GM21529 (cell line): Measurements from ENCODE around the gene RAB11FIP3.
A peak's percentile ranks its signal among the peaks of the same experiment; 100 is the strongest.

ENCODE experiments used
- ATAC-seq: cut with Tn5 transposase; IDR thresholded peaks from one replicate; pipeline ENCODE4 v1.9.1; 2021; ENCODE audit not compliant: unreplicated experiment

RAB11FIP3 gene

DNA sequence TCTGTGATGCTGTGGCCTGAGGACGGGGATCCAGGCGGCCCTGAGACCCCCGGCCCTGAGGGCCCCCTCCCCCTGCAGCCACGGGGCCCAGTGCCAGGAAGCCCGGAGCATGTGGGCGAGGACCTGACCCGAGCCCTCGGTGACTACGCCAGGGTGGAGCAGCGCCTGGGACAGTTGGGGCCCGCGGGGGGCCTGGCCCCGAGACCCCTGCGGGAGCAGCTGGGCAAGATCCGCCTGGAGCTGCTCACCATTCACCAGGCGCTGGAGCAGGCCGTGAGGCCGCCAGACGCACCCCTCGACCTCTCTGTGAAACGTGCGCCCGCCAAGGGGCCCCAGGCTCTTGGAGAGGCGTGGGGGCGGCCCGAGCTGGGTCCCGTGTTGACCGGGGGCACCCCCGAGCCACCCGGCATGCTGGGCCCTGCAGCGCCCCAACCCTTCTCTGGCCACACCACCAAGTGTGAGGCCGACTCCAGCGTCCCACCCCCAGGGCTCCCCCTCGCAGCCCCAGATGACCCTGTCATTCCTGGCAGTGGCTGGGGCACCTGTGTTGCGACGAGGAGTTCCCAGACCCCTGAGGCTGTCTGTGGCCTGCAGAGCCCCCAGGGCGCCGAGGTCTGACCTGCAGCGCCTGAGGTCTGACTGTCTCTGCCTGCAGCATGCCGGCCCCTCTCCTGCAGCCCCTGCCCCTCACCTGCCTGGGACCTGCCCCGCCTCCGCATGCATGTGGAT is 139.4 kb downstream of the RAB11FIP3 start:
- ATAC-seq: no peak

DNA sequence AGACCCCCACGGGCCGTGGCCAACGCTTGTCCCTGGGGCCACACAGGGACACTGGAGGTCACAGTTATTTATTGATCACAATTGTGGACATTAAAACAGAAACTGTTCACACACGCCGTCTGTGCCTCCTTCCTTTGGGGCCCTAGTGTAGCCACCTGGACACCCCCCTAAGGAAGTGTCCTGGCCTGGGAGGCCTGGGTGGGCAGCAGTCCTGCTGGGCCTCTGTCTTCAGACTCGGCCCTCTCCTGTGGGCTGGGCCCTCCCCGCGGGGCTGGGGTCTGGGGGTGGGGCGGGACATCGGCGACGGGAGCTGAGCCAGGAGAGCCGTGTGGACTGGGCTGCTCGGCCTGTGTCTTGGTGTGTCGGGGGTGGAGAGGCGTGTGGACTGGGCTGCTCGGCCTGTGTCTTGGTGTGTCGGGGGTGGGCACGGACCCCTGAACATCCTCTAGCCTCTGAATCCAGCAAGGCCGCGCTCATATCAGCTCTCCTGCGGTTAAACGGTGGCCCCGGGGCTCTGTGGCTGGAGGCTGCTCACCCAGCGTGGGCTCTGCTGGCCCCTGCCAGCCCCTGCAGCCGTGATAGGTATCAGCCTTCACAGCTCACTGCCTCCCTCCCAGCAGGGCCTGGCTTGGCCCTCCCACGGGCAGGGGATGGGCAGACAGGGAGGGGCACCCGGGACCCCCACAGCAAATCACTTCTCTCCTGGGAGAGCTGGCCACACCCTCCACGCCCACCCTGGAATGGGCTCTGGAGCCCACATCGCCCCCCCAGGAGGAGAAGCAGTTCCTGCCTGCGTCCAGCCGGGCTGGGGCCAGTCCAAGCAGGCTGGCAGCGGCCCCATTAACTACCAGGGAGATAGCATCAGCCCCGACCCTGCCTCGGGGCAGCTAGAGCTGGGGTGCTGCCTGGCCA is 140.2 kb downstream of the RAB11FIP3 start:
- no peak for ATAC-seq

DNA sequence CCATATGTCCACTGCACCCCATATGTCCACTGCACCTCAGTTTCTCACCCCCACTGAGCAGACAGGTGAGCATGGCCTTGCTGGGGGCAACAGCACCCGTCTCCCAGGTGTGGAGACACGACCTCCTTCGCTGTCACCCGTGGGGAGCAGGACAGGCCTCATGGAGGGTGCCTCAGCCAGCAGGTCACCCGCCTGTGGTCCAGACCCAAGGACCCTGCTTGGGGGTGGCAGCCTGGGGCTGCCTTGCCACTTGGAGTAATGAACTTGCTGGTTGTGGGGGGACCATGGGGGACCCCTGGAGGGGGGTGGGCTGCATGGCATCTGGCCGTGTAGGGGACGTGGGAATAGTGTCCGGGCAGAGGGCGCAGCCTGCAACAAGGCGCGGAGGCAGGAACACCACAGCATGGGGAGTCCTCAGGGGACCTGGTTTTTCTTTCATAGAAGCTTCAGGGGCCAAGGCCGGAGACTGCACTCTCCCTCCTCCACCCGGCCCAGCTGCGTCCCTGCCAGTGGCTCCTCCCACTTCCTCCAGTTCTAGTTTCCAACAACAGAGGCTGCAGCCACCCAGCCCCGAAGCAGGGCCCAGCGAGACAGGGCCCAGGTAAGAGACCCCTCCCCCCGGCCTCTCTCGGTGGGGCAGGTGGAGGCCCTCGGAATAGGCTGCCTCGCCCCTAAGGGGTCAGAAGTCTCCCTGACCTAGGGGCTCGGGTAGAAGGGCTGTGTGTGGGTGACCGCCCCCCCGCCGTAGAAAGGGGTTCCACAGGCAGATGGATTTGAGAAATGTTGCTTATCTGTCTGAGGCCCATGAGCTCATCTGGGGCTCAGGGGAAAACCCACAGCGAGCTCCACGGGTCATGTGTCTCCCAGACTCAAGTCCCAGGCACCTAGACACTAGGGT is 141.3 kb downstream of the RAB11FIP3 start, which contains the start of gene NHLRC4:
NHLRC4 (plus strand) TSS at position 531 of the 898 bp plus-strand sequence. CDS start 1,043 bp downstream, outside the sequence.
- ATAC-seq: peak; percentile 53

DNA sequence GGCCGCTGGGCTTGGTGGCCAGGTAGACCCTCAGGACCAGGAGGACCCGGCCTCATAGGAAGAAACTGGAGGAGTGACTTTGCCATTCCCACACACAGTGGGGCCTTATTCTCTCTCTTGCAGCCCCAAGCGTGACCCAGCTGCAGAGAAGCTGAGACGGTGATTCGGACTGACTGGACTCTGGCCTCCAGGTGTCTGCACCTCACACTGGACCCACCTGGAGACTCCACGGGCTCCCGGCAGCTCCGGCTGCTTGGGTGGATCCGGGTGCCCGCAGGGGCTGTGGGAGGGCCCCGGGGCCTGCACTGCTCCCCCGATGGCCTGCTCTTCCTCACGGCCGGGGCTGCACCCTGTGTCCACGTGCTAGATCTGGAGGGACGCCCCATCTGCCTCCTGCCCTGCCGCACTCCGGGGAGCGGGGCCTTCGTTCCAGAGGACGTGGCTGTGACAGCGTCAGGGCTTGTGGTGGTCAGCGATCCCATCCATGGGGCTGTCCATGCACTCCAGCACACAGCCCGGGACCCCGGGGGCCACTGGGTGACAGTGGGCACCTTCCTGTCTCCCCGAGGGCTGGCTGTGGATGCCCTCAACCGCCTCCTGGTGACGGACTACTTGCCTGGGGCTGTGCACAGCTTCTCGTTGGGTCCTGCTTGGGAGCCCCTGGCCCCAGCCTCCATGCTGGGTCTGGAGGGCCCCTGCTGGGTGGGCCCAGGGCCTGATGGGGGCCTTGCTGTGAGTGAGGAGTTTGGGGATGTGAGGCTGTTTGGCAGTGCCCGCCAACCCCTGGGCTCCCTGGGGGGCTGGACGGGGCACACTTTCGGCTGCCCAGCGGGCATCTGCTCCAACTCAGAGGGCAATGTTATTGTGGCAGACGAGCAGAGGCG is 142.2 kb downstream of the RAB11FIP3 start:
- ATAC-seq: no peak

DNA sequence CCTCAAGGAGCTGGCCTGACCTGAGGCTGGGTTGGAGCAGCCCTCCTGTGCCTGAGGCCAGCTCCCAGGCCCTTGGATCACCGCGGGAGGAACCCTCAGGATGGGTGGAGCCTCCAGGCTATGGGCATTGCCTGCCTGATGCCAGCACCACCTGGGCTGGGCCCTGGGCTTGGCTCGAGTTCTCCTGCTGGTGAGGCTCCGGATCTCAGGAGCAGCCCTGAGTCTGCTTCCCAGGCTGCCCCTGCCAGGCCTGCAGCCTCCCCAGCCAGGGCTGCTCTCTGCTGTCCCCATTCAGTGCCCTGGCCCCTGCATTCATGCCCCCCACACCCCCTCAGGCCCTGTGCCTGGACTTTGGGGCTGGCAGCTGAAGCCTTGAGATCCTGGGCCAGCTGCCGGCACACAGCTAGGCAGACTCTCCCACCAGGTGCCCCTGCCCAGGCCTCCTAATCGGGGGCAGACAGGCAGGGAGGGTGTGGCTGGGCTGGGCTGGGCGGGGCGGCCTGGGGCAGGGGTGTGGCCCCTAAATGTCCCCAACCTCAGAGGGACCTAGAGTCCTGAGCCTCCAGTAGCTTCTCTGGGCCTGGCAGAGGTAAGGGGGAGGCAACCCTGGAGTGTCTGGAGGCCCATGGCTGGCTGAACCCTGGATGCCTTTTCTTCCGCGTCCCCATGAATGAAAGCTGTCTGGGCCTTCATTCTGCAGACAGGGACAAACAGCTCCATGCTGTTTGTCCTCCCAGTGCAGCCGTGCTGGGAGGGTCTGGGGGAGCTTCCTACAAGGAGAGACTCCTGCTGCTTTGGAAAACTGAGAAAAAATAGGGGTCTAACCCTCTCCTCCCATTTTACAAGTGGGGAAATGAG is 143.2 kb downstream of the RAB11FIP3 start:
- ATAC-seq: no peak

DNA sequence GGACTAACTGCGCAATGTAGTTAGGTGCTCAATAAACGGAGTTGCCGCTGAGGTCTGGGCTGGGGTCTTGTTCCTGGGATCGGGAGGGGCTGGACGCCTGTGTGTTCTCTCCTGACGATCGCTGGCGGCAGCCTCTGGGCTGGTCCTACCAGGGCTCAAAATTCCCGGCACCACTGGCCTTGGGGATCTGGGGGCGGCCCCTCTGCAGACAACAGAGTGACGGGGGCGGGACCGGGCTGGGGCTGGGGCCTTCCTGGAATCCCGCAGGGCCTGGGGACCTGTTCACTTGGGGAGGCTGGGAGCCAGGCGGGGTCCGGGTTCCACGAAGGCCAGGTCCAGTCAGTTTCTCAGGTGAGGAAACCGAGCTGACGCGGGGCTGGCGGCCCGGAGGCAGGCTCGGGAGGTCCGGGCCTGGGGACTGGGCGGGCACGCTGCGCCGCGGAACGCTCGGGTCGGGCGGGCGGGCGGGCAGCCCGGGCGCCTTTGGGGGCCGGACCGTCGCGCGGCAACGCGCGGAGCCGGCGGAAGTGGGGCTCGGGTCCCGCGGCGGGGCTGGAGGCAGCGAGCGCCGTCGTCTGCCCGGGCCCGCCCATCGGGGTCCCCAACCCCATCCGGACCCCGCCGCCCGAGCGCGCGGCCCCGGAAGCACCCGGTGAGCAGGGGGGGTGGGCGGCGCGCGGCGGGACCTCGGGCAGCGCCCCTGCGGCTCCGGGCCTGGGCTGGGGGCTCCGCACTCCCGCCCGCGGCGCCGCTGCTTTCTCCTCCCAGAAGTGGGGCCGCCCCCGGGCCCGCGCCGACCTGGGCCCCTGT is 144.2 kb downstream of the RAB11FIP3 start, which contains the start of gene PIGQ:
PIGQ (plus strand) TSS at position 524 of the 810 bp plus-strand sequence. CDS start 4,107 bp downstream, outside the sequence.
- peak; percentile 50 for ATAC-seq
